Erythroblast (primary cell): ENCODE results near the gene TEKTIP1.

Experiments used
- GATA1 ChIP-seq: IDR thresholded peaks from 2 replicates; pipeline ENCODE4 v1.6.1; 2011; ENCODE audit warnings: low read depth, mild to moderate bottlenecking, control low read depth, low read length, moderate library complexity
- POLR2A ChIP-seq: IDR thresholded peaks from 2 replicates; pipeline ENCODE4 v1.6.1; 2011; ENCODE audit warnings: mild to moderate bottlenecking, low read length

DNA sequence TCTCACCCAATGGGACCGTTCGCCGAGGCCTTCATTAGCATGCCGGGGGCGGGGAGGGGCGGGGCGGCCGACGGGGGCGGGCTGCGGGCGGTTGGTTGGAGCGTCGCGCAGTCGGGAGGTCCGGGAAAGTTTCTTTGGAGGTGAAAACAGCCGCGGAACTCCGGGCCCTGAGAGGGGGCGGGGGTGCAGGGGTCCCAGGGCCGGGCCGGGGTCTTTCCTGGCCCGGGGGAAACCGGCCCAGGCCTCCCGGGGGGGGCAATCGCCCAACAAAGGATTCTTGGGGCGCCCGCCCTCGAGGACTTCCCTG, 33.8 kb downstream of the TEKTIP1 start, which contains the start of gene HMG20B:
- no peak for TF ChIP-seq POLR2A
- TF ChIP-seq GATA1, result no peak
